K562 (cell line): ENCODE results near the gene CERS6. TPM values are rescaled to one million over a fixed set of nuclear protein-coding genes. Genes with fewer than 3 reads are reported as not detected.
A peak's percentile ranks its signal among the peaks of the same experiment; 100 is the strongest.

Experiments used
- ATF6 ChIP-seq: sonication (generic); formaldehyde crosslinking; IDR thresholded peaks from 2 replicates; pipeline ENCODE4 v1.4.0; 2020; ENCODE audit warnings: mild to moderate bottlenecking, missing genetic modification reagents
- CTBP1 ChIP-seq: fragments of 450-650 bp; IDR thresholded peaks from 2 replicates; pipeline ENCODE4 v1.6.1; 2016; ENCODE audit warnings: borderline replicate concordance
- DACH1 ChIP-seq: fragments of 450-650 bp; IDR thresholded peaks from 2 replicates; pipeline ENCODE4 v1.6.1; 2018; ENCODE audit not compliant: partially characterized antibody
- EP300 ChIP-seq: IDR thresholded peaks from 2 replicates; pipeline ENCODE4 v1.6.1; 2012; ENCODE audit warnings: low read length, improper control_type of control experiment
- MECOM ChIP-seq: fragments of 250-450 bp; sonication (Bioruptor Pico); IDR thresholded peaks from 2 replicates; pipeline ENCODE4 v1.8.0; 2022; ENCODE audit warnings: inconsistent platforms
- NR2C1 ChIP-seq, 2 experiments: fragments of 450-650 bp; IDR thresholded peaks; 2 replicates each; pipeline ENCODE4 v1.6.1; 2017; ENCODE audit warnings: mild to moderate bottlenecking in 2 of 2, antibody characterized with exemption in 1 of 2, inconsistent platforms in 1 of 2, missing compliant biosample characterization in 1 of 2, missing genetic modification characterization in 1 of 2
- NR4A1 ChIP-seq, 2 experiments: fragments of 250-450 bp in 1 of 2; fragments of 450-650 bp in 1 of 2; sonication (Bioruptor Pico) in 1 of 2; IDR thresholded peaks; 2 replicates each; pipeline versions ENCODE4 v1.4.0 to v1.6.1; 2016 to 2020; ENCODE audit warnings: mild to moderate bottlenecking in 2 of 2, missing compliant biosample characterization in 1 of 2, missing genetic modification characterization in 1 of 2, moderate library complexity in 1 of 2
- PBX2 ChIP-seq, 2 experiments: IDR thresholded peaks in 1 of 2; conservative IDR thresholded peaks in 1 of 2; 2 replicates each; pipeline ENCODE4 v1.6.1; 2016; ENCODE audit warnings: low read depth in 2 of 2, mild to moderate bottlenecking in 1 of 2, missing compliant biosample characterization in 1 of 2, missing genetic modification characterization in 1 of 2, moderate library complexity in 1 of 2
- SMARCE1 ChIP-seq: fragments of 450-650 bp; IDR thresholded peaks from 2 replicates; pipeline ENCODE4 v1.7.1; 2016; ENCODE audit warnings: mild to moderate bottlenecking
- SOX6 ChIP-seq: fragments of 450-650 bp; IDR thresholded peaks from 2 replicates; pipeline ENCODE4 v1.6.1; 2014; ENCODE audit warnings: mild to moderate bottlenecking
- TBP ChIP-seq: optimal IDR thresholded peaks from 2 replicates; pipeline ENCODE3; 2011; ENCODE audit warnings: low read depth, low read length, improper control_type of control experiment
- ZNF551 ChIP-seq: fragments of 250-450 bp; sonication (Bioruptor Pico); IDR thresholded peaks from 2 replicates; pipeline ENCODE4 v1.5.0; 2021; ENCODE audit warnings: mild to moderate bottlenecking, moderate library complexity
- ZNF592 ChIP-seq: fragments of 450-650 bp; IDR thresholded peaks from 2 replicates; pipeline ENCODE4 v1.6.1; 2017; ENCODE audit warnings: antibody characterized with exemption, mild to moderate bottlenecking
- ZNF780A ChIP-seq: fragments of 250-450 bp; sonication (Bioruptor Pico); IDR thresholded peaks from 2 replicates; pipeline ENCODE4 v1.5.0; 2021; ENCODE audit warnings: mild to moderate bottlenecking
- polyA plus RNA-seq, 8 experiments: library from polyadenylated mRNA; depleted of rRNA in 4 of 8; stranded (reverse) in 5 of 8; unstranded in 3 of 8; fragments of >200 nt; fragmentation: Nextera tagmentation in 2 of 8; fragmentation: Illumina TruSeq in 1 of 8; extraction: Ambion mirVana in 2 of 8; extraction: Trizol in 1 of 8; gene quantifications; 2 replicates each; pipeline versions ENCODE4 v1.2.1 to v1.2.3, GENCODE V29; 2011 to 2014; ENCODE audit warnings: inconsistent platforms in 1 of 8, missing spikeins in 1 of 8
- total RNA-seq, 7 experiments: library from RNA; depleted of rRNA in 6 of 7; stranded (reverse); fragments of >200 nt in 6 of 7; fragmentation: Illumina TruSeq in 2 of 7; extraction: Trizol in 2 of 7; gene quantifications; 2 replicates each; pipeline versions ENCODE4 v1.2.1 to v1.2.3, GENCODE V29; 2011 to 2021; ENCODE audit warnings: low replicate concordance in 1 of 7

The CERS6 gene
- total and polyA plus RNA-seq, 9 of the 15 experiments (the other 6 are each of a cell fraction or from before 2014, with no cell fraction given) = 1.6 to 13.6 (median 11.4) TPM

GRCh38 chr2:168797286-168797655 is 341.2 kb downstream of the CERS6 start (continued):
- peak; percentile 62; the same call in 1 of the 2 replicates for TF ChIP-seq ZNF592
- TF ChIP-seq SMARCE1 = peak; percentile 25; the same call in 1 of the 2 replicates
- TF ChIP-seq PBX2 (CRISPR knock-in tag; IDR thresholded peaks at IDR 0.05; ENCODE audit: low read depth) = no peak
- 0 out of 2 replicates have a peak, but pooled peaks have one; percentile 5 for TF ChIP-seq PBX2 (tag; conservative IDR thresholded peaks at IDR 0.05; ENCODE audit: low read depth)
- peak; percentile 37; the same call in 1 of the 2 replicates for TF ChIP-seq CTBP1
- TF ChIP-seq NR4A1 (CRISPR knock-in tag; IDR thresholded peaks at IDR 0.05) = no peak
- TF ChIP-seq NR4A1 (tag; IDR thresholded peaks at IDR 0.05) = peak; percentile 34; the same call in 1 of the 2 replicates
- TF ChIP-seq ZNF780A (CRISPR knock-in tag) = no peak
- no peak for TF ChIP-seq NR2C1 (IDR thresholded peaks at IDR 0.05)
- TF ChIP-seq NR2C1 (tag; IDR thresholded peaks at IDR 0.05) = 0 out of 2 replicates have a peak, but pooled peaks have one; percentile 15
- TF ChIP-seq DACH1 = peak; percentile 33
- peak; percentile 57; the same call in 1 of the 2 replicates for TF ChIP-seq EP300
- TF ChIP-seq MECOM (CRISPR knock-in tag) = peak; percentile 22; the same call in 1 of the 2 replicates
- TF ChIP-seq TBP = peak; percentile 40
- peak; percentile 85 for TF ChIP-seq SOX6
- 0 out of 2 replicates have a peak, but pooled peaks have one; percentile 43 for TF ChIP-seq ATF6 (CRISPR knock-in tag)
- TF ChIP-seq ZNF551 (CRISPR knock-in tag) = no peak
